Stimulated activated CD8-positive, alpha-beta memory T cell treated with anti-CD3 and anti-CD28 coated beads, Interleukin-4, amount 100 ng/mL, for 24 hours (primary cell): Measurements from ENCODE around the gene SPATA33.
A peak's percentile ranks its signal among the peaks of the same experiment; 100 is the strongest.

Source experiments
- DNase-seq: peaks from one replicate; pipeline ENCODE4 v3.0.0-alpha.2; 2020; ENCODE audit warnings: low read depth

SPATA33 gene

GRCh38 chr16:89709716-89710432, 52.2 kb downstream of the SPATA33 start:
- DNase-seq = no peak

- no peak for DNase-seq
These were observed 53.3 kb downstream of the SPATA33 start for GRCh38 chr16:89710709-89711564.

- peak; percentile 69 for DNase-seq
These were observed 54.1 kb downstream of the SPATA33 start for GRCh38 chr16:89711601-89712273.

GRCh38 chr16:89712274-89712781, 54.7 kb downstream of the SPATA33 start:
- DNase-seq = no peak

GRCh38 chr16:89716493-89716892, 58.9 kb downstream of the SPATA33 start:
- no peak for DNase-seq

GRCh38 chr16:89716916-89717687, 59.5 kb downstream of the SPATA33 start:
- DNase-seq = no peak

GRCh38 chr16:89717688-89718505, 60.3 kb downstream of the SPATA33 start:
- DNase-seq = no peak
